Panc1 (cell line): Measurements from ENCODE around the gene SORT1.

Experiments used
- CTCF ChIP-seq: fragments of 450-650 bp; IDR thresholded peaks from 2 replicates; pipeline ENCODE4 v1.5.1; 2017; ENCODE audit warnings: mild to moderate bottlenecking
- POLR2AphosphoS5 ChIP-seq: IDR thresholded peaks from 2 replicates; pipeline ENCODE4 v1.6.1; 2012; ENCODE audit warnings: mild to moderate bottlenecking, low read depth, low read length, moderate library complexity
- REST ChIP-seq, 2 experiments: IDR thresholded peaks; 2 replicates each; pipeline ENCODE4 v1.6.1; 2011 to 2012; ENCODE audit warnings: low read depth in 2 of 2, control low read depth in 1 of 2, low read length in 1 of 2, mild to moderate bottlenecking in 1 of 2, moderate library complexity in 1 of 2; ENCODE audit not compliant: insufficient read depth in 1 of 2
- SIN3A ChIP-seq: IDR thresholded peaks from 2 replicates; pipeline ENCODE4 v1.6.1; 2012; ENCODE audit warnings: low read depth, mild to moderate bottlenecking, low read length, moderate library complexity, borderline replicate concordance; ENCODE audit not compliant: insufficient read depth

GRCh38 chr1:109425391-109426280, 27.9 kb upstream of the SORT1 start:
- TF ChIP-seq CTCF (no peak), POLR2AphosphoS5 (no peak), SIN3A (no peak), REST (IDR thresholded peaks at IDR 0.05; ENCODE audit: insufficient read depth in 1 of 2, low read depth in 2 of 2, low read length in 1 of 2) (no peak)
